Glomerular visceral epithelial cell (primary cell): ENCODE measurements around the gene CT47C1.
A peak's percentile ranks its signal among the peaks of the same experiment; 100 is the strongest.
"Not testable (repeated sequence)": the region's sequence is repeated elsewhere in the genome, so short reads cannot be mapped to it uniquely, and the experiment has no call there.

Experiments used
- DNase-seq: peaks from one replicate; pipeline ENCODE4 v3.0.0-alpha.2; 2016; ENCODE audit errors: extremely low spot score

CT47C1 gene

DNA sequence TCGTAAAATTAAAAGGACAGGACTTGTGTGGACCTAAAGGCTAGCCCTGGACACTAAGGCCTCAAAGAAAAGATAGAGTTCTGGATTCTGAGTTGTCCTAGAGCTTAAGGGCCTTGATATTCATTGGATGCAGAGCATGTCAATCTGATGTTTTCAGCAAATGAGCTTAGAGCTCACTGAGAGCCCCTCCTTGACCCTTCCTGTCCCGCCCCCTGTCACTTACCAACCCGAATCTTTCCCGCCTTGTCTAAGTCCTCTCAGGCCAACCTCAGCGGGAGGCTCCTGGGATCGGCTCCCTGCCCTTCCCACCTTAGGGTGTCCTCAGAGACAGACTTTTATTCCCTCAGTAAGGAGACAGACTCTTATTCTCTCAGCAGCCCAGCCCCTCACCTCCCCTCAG is at the start of gene CT47C1:
Gene CT47C1, plus strand, starts transcription at position 250 of the 400 bp plus-strand sequence. CDS start 233 bp downstream, outside the sequence.
- no peak for DNase-seq

GRCh38 chrX:119025900-119026299 is 46.9 kb upstream of the CT47C1 start:
- no peak for DNase-seq

GRCh38 chrX:119026344-119026743 is 46.4 kb upstream of the CT47C1 start:
- DNase-seq, result not testable (repeated sequence)

DNA sequence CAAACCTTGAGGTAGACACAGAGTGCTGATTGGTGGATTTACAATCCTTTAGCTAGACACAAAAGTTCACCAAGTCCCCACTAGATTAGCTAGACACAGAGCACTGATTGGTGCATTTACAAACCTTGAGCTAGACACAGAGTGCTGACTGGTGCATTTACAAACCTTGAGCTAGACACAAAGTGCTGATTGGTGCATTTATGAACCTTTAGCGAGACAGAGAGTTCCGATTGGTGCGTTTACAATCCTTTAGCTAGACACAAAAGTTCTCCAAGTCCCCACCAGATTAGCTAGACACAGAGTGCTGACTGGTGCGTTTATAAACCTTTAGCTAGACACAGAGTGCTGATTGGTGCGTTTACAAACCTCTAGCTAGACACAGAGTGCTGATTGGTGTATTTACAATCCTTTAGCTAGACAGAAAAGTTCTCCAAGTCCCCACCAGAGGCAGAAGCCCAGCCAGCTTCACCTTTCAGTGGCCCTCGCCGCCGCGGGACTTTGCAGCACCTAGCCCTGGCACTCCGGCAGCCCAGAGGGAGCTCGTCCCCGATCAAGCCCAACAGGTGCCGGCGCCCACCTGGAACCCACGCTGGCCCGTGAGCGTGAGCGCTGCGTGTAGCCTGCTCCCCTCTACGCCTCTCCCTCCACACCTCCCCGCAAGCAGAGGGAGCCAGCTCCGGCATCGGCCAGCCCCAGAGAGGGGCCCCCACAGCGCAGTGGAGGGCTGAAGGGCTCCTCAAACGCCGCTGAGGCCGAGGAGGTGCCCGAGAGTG is 44.6 kb upstream of the CT47C1 start:
- DNase-seq, result not testable (repeated sequence)

- DNase-seq, result no peak
These were observed 44.0 kb upstream of the CT47C1 start for GRCh38 chrX:119028733-119029330.

DNA sequence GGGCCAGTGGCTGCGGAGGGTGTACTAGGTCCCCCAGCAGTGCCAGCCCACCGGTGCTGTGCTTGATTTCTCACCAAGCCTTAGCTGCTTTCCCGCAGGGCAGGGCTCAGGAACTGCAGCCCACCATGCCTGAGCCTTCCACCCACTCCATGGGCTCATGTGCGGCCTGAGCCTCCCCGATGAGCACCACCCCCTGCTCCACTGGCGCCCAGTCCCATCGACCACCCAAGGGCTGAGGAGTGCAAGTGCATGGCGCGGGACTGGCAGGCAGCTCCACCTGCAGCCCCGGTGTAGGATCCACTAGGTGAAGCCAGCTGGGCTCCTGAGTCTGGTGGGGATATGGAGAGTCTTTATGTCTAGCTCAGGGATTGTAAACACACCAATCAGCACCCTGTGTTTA is 43.1 kb upstream of the CT47C1 start:
- DNase-seq, result not testable (repeated sequence)

GRCh38 chrX:119030990-119031389 is 41.8 kb upstream of the CT47C1 start:
- DNase-seq, result no peak

DNA sequence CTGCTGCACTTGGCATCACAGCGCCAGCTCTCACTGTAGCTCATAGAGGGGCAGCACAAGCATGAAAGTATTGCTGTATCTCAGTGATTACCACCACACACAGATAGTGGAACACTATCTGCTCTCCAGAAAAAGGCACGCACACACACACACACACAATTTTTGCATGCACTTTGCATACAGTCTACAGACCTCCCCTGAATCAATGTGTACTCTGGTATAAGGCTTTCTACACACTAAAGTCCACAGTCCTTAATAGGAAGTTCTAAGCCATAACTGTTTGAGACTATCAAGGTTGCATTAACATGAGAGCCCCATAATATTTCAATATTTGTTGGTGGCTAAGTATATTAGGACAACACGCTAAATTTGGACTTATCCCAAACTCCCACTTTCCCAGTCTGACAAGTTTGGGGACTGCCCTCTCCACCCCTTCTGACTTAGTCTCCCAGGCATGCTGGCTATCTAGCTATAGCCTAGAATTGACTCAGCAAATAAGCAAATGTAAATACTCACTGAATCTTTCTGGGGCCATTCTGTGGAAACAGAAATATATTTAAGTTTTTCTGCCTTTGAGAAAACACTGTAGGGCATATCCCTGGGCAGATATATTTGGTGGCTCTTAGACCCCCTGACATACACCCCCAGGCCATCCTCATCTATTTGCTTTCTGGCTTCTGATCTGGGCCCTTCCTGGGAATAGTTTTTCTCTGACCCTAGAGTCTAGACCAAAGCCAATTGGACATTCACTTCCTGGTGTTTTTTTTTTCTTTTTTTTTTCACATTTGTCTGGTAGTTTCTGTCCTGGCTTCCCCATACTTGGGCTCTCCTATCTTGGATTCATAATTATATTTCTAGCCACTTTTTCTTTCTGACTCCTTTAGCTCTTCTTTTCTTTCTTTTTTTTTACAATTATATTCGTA is 36.4 kb upstream of the CT47C1 start:
- DNase-seq, result no peak

- no peak for DNase-seq
These were observed 32.4 kb upstream of the CT47C1 start for GRCh38 chrX:119040432-119040831.

DNA sequence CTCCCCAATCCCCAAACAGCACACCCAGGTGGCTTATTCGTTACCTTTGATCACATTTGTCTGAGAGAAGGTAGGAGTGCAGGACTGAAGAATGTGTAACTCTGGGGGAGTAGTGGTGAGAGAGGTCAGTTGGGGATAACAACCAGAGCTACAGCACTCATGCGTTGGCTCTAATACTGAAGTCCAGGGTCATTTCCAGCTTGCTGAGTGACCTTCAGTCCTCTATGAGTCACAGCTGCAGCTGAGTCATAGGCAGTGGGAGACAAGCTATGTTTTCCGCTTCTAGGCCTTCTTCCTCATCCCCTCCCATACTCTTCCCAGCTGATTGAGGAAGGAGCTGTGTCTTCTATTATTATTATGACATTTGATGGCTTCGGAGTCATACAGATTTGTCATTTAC is 31.6 kb upstream of the CT47C1 start:
- DNase-seq, result peak; percentile 30

DNA sequence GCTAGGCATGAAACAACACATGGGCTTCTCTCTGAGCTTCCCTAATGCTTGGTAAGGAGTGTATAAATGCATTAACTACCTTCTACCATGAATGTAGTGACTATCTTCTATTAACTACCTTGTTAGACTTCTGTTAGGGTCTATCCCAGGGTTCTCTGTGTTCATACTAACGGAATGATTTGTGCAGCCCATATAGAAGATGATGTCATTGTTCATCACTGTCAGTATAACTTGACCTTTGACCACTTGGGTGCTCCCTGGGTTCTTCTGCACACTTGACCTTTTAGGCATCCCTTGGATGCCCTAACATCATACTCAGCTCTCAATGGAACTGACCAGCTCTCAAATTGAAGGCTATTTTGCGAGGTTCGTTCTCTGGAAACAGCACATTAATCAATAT is 30.8 kb upstream of the CT47C1 start:
- no peak for DNase-seq

DNA sequence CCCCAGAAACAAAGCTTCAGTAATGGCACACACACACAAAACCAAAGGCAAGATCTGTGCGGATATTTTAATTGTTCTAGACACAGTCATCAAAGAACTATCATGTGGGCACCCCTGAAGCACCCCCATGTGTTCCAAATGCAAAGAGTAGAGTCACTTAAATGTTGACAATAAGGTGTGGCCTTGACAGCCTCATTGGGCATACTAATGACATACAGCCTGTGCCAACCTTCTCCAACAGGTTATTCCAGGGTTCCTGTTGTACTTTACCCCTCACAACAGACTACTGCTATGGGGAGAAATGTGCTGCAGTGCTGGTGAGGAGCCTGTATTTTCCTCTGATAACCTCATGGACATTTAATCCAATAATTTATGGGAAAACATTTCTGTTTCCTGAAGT is 29.8 kb upstream of the CT47C1 start:
- DNase-seq, result no peak

GRCh38 chrX:119045884-119046283 is 26.9 kb upstream of the CT47C1 start:
- no peak for DNase-seq

GRCh38 chrX:119055687-119056086 is 17.1 kb upstream of the CT47C1 start:
- no peak for DNase-seq

DNA sequence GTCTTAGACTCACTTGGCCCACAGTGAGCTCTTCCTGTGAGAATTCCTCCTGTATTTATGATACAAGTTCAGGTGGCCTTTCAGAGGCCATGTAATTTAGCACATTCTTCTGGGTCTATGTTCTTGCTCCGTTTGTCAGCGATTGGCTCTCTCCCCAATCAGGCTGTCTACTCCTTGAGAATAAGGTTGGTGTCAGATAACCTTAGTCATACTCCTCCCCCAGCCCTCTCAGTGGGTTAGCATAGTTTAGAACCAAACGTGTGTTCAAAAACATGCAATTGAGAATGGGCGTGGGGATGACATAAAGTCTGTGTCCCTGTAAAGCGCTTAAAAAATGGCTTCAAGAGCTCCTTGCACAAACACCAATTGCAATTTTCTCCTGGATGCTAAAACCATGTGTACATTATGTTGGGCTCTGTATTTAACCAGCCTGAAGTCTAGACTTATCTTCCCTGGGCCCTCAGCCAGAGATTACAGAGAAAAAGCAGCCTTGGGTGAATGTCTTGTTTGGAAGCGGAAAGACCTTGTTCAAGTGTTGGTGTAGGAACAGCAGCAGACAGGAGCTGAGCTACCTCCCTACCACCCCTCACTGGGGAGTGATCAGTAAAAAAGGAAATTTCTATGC is 9.9 kb upstream of the CT47C1 start:
- DNase-seq, result no peak

DNA sequence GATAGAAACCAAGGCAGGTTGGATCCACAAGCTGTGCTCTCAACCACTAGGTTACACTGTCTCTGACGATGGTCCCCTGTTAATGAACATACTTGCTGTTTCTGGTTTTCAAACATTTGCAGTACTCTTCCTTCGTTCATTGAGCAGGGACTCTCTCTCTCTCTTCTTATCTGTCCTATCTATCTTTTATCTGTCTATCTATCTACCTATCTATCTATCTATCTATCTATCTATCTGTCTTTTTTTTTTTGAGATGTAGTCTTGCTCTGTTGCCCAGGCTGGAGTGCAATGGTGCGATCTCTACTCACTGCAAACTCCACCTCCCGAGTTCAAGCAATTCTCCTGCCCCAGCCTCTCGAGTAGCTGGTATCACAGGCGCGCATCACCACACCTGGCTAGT is 9.4 kb upstream of the CT47C1 start:
- DNase-seq, result no peak

DNA sequence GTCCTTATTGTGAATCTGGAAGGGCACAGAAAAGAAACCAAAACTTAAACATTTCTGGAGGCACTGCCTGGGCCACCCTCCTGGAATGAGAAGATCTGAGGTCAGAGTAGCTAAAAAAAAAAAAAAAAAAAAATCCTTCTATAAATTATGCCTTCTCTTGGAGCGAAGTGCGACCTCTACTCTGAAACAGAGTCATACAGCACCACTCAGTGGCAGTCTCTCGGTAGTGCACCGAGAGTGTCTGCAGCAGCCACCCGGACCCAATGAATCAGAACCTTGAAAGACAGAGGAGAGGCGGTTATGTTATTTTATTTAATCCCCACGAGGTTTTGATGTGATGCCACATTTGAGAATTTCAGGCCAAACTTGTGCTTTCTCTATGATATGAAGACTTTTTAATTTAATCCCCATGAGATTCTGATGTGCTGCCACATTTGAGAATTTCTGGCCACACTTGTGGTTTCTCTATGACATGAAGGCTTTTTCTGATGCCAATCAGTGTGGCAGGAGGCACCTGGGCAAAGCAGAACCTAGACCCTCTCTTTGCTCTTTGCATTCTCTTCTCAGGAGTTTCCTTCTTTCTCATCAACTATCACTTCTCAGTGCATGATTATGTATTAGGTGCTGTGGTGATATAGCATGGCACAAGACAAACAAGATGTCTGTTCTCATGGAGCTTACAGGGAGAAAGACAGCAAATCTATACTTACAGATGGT is 5.6 kb upstream of the CT47C1 start:
- DNase-seq, result peak; percentile 30

DNA sequence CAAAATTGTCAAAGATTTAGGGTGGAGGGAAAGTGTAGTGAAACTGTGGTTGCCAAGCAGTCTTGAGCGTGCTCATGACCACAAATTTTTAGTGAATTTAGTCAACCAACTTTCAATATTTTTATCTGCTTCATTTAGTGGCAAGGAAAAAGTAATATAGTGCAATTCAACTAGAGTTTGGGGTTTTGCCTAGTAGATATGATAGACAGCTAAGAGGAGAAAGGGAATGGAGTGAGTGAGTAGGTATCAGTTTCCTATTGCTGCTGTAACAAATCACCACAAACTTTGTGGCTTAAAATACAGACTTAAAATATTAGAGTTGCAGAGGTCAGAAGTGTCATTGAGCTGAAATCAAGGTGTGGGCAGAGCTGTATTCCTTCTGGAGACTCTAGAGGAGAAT is 3.7 kb upstream of the CT47C1 start:
- no peak for DNase-seq

DNA sequence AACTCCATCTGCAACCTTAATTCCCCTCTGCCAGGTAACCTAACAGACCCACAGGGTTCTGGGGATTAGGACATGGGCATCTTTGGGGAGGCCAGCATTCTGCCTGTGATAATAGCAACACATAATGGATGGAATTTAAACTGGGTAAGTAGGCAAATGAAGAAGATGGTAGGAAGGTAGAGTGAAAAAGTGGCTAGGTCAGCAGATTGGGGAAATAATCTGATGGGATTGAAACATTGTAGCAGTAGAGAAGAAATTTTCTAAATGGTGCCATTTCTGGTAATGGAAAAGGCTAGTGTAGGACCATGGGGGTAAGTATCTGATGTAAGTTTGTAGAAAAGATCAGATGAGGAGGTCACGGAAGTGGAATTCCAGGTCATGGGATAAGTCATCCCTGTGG is 3.0 kb upstream of the CT47C1 start:
- no peak for DNase-seq

DNA sequence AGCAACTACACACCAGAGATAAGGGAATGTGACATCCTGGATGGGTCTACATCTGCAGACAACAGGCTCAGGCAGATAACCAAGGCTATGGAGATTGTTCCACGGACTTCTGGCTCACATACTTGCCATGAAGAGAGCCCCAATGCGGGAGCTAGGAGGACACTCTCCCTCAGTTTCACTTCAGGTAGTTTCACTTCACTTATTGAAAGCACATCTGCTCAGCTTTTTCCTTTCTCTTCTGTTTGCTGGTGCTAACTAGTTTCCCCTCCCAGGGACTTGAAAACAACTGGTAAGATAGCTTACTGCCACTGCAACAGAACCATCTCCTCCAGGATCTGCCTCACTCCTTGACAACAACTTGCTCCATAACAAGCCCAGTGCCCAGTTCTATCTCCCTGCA is 1.4 kb upstream of the CT47C1 start:
- DNase-seq, result no peak

- no peak for DNase-seq
These were observed 560 bp downstream of the CT47C1 start for GRCh38 chrX:119073200-119073905.
